Measurements from ENCODE around the gene TRAF2.

TRAF2 gene

GRCh38 chr9:136952876-136953770 lies 66.8 kb downstream of the TRAF2 start:
- DNase-seq (ENCODE audit: low spot score): no peak
- CTCF ChIA-PET: interaction anchor here (0.6 to 1.0 kb wide), 3 partner anchors 14 to 76 kb away, joined by 3 to 4 read pairs (median 3); no protein-coding TSS in a partner anchor
- no peak for TF ChIP-seq CTCF (conservative IDR thresholded peaks at IDR 0.05; ENCODE audit: low read depth)
- no peak overlapping the region for H3K27ac ChIP-seq
- POLR2A ChIA-PET (ENCODE audit: low non-redundant PET): interaction anchor here (0.5 kb wide), 1 partner anchor 25 kb away, joined by 3 read pairs; no protein-coding TSS in a partner anchor

GRCh38 chr9:136953771-136954269 lies 67.5 kb downstream of the TRAF2 start:
- ChIA-PET CTCF (interaction anchor here (0.6 to 0.7 kb wide), 2 partner anchors 13 to 35 kb away, joined by 3 to 4 read pairs; no protein-coding TSS in a partner anchor), POLR2A (ENCODE audit: low non-redundant PET) (no interaction called here)
- TF ChIP-seq CTCF (conservative IDR thresholded peaks at IDR 0.05; ENCODE audit: low read depth): no peak
- H3K27ac ChIP-seq: no peak overlapping the region
- DNase-seq (ENCODE audit: low spot score): no peak

- DNase-seq (ENCODE audit: low spot score): no peak
- POLR2A ChIA-PET (ENCODE audit: low non-redundant PET): interaction anchor here (0.6 kb wide), 1 partner anchor 70 kb away, joined by 3 read pairs; no protein-coding TSS in a partner anchor
- no peak for TF ChIP-seq CTCF (conservative IDR thresholded peaks at IDR 0.05; ENCODE audit: low read depth)
- no peak overlapping the region for H3K27ac ChIP-seq
- CTCF ChIA-PET: interaction anchor here (0.6 to 1.1 kb wide), 3 partner anchors 13 to 75 kb away, joined by 3 to 4 read pairs (median 3); no protein-coding TSS in a partner anchor
These were observed 68.2 kb downstream of the TRAF2 start for GRCh38 chr9:136954270-136955083.

- no peak overlapping the region for H3K27ac ChIP-seq
- CTCF ChIA-PET: interaction anchor here (1.1 kb wide), 1 partner anchor 74 kb away, joined by 3 read pairs; no protein-coding TSS in a partner anchor
- POLR2A ChIA-PET (ENCODE audit: low non-redundant PET): interaction anchor here (0.6 kb wide), 1 partner anchor 69 kb away, joined by 3 read pairs; no protein-coding TSS in a partner anchor
- DNase-seq (ENCODE audit: low spot score): no peak
- no peak for TF ChIP-seq CTCF (conservative IDR thresholded peaks at IDR 0.05; ENCODE audit: low read depth)
These were observed 69.1 kb downstream of the TRAF2 start for GRCh38 chr9:136955202-136955942.

- no peak for DNase-seq (ENCODE audit: low spot score)
- TF ChIP-seq CTCF (conservative IDR thresholded peaks at IDR 0.05; ENCODE audit: low read depth): no peak
- POLR2A ChIA-PET (ENCODE audit: low non-redundant PET): no interaction called here
- H3K27ac ChIP-seq: no peak overlapping the region
- CTCF ChIA-PET: interaction anchor here (0.6 kb wide), 1 partner anchor 1528 kb away, joined by 3 read pairs; no protein-coding TSS in a partner anchor
These were observed 69.6 kb downstream of the TRAF2 start for GRCh38 chr9:136955943-136956335.
